T-helper 1 cell treated with Interleukin-12 subunit alpha and Interleukin-12 subunit beta and Interleukin-4 antibody, amounts not matched to agents 30 ng/mL and 1 ng/mL, for 36 hours (primary cell): ENCODE measurements around the gene PFDN1. TPM values are rescaled to one million over a fixed set of nuclear protein-coding genes. Genes with fewer than 3 reads are reported as not detected.
"Not testable (repeated sequence)": the region's sequence is repeated elsewhere in the genome, so short reads cannot be mapped to it uniquely, and the experiment has no call there.

Experiments used
- intact Hi-C: fragments of 100-400 bp; cut with micrococcal nuclease; formaldehyde crosslinking; loops from one replicate; pipeline ENCODE4 v1.15.1; 2024
- total RNA-seq: library from RNA; stranded (reverse); gene quantifications from 2 replicates; pipeline ENCODE4 v1.2.3, GENCODE V29; 2022

The PFDN1 gene
- total RNA-seq, 1 donor from 2014 or later, result 57.5 TPM

DNA sequence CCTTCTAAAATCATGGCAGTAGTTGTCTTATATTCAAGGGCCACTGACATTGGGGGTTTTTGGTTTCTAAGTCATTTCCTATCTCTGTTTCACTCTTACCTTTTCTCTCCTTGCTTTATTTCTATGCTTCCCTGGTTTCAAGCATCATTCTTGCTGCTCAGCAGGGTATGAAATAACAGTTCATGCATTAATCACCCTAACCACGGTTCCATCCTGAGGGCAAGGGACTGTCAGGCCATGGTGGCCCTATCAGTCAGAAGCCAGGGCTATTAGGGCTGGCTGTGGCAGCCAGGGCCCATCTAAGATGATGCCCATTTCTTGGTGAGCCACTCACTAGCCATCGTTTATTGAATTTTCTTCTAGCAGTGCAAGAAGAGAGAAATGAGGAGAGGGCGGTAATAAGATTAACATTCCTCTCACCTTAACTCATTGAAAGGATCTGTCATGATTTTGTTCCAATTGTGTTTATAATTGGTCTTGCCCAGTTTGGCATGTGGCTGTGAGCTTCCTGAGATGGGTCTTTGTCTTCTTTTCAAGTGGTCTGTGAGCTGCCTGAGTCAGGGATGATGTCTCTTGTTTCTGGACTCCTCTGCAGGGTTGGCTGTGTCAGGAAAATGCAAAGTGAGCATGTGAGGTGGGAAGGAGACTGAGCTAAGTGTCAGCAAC lies 82.7 kb downstream of the PFDN1 start:
- intact Hi-C loops, result no loop called here

- intact Hi-C loops, result no loop called here
Observed at GRCh38 chr5:140219068-140219991, 83.6 kb downstream of the PFDN1 start.

DNA sequence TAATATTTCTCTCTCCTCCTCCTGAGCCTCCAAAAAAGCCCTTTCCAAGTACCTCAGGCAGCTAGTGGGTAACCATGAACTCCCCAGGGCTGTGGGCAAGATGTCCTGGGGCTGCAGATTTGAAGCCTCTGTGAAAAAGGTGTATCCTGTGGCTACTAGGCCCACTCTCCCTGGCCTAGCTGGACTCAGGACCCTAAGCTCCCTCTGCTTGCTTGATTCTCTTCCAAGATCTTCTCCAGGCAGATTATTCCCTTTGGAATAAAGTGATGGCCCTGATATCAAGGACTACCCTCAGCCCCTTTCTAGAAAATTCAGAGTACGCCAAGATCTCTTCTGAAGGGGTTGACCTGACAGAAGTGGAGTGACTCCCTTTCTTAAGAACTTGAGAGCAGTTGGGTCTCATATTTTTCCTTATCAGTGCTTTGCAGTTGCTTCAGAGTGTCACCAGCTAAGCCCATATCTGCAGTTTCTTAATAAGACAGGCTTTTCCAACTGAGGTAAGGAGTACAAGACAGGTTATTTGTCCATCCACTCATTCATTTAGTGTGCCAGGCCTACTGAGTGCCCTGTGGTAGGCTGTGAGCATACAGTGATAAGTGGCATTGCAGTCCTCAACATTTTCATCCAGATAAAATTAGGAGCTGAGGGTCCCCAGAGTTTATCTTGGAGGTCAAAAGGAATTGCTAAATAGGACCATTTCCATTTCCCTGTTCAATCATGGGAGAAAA lies 85.4 kb downstream of the PFDN1 start:
- intact Hi-C loops, result no loop called here

- intact Hi-C loops, result no loop called here
Observed at GRCh38 chr5:140216478-140217074, 86.3 kb downstream of the PFDN1 start.

DNA sequence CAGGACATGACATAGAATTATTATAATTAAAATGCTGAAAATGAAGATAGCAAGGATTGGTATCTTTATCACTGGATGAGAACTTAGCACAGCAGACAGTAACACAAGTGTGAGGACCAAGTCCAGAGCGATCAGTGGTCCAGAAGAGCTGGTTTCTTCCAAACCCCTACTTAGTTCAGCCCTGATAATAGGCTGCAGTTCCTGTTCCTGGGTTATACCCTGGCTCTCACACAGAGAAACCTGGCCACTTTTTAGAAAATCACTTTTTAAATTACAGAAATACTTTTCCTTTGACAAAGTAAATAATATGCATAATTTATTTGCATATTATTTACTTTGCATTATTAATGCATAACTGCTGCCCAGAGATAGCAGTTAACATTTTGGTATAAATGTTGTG lies 87.6 kb downstream of the PFDN1 start:
- intact Hi-C loops, result no loop called here

DNA sequence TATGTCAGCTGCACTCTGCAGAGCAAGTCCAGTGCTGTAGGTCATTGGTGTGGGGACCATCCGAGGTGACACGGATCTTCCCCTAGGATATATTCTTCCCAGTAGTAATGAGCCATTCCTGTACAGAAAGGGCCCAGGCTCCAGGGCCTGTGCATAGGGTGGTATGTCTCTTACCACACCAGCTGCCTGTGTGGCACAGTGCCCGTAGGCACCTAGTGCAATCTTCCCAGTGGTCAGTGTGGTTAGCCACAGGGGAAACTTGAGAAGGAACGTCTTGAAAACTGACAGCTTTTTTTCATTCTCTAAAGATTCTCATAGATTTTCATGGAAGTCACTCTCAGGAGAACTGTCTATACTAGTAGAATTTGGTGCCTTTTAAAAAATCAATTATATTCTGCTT lies 88.1 kb downstream of the PFDN1 start:
- intact Hi-C loops, result no loop called here

DNA sequence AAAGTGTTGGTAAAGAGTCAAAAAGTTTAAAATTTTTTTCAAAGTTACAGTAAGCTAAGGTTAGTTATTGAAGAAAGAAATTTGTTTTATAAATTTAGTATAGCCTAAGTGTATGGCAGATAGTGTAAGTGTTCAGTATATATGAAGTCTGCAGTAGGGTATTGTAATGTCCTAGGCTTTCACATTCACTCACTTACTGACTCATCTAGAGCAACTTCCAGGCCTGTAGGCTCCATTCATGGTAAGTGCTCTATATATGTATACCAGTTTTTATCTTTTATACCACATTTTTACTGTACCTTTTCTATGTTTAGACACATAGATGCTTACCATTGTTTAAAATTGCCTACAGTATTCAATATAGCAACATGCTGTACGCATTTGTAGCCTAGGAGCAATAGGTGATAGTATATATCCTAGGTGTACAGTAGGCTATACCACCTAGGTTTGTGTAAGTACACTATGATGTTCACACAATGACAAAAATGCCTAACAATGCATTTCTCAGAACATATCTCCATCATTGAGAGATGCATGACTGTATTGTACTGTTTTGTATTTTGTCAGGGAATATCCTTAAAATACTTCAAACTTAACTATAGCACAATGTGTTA lies 89.4 kb downstream of the PFDN1 start:
- intact Hi-C loops, result no loop called here

DNA sequence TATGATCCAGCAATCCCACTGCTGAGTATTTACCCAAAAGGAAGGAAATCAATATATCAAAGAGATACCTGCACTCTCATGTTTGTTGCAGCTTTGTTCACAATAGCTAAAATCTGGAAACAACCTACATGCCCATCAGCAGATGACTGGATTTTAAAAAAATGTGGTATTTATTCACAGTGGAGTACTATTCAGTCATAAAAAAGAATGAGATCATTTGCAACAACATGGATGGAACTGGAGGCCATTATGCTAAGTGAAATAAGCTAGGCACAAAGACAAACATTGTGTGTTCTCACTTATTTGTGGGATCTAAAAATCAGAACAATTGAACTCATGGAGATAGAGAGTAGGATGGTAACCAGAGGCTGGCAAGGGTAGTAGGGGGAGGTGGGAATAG lies 94.8 kb downstream of the PFDN1 start:
- intact Hi-C loops, result no loop called here

DNA sequence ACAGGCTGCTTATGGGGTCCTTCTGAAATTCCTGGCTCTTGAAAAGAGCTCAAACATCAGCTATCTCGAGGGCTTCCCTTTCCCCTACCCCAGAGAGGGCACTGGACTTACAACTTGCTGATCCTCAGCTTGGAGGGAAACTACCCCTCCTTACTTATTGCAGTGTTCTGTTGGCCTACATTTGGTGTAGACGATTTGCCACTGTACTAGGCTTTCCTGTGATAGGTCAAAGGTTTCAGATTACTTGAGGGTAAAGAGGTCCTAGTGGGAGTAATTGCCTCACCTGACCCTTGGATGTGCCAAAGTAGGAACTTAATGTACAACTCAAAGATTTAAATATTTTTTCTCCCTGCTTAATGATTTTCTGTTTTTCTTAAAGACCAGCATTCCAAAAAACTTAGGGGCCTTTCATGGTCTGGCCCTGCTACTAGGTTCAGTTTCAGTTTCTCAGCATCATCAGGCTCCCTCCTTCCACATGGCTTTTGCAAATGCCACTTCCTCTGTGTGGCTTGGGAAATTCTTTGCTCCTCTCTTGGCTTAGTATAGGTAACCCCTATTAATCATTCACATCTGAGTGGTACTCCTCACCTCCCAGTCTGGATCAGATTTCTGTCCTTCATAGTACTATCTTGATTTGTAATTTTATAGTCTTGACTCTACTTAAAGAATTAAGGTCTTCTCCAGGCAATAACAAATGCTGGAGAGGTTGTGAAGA lies 95.5 kb downstream of the PFDN1 start:
- intact Hi-C loops, result no loop called here

- intact Hi-C loops, result no loop called here
Observed at GRCh38 chr5:140205952-140206351, 96.9 kb downstream of the PFDN1 start.

DNA sequence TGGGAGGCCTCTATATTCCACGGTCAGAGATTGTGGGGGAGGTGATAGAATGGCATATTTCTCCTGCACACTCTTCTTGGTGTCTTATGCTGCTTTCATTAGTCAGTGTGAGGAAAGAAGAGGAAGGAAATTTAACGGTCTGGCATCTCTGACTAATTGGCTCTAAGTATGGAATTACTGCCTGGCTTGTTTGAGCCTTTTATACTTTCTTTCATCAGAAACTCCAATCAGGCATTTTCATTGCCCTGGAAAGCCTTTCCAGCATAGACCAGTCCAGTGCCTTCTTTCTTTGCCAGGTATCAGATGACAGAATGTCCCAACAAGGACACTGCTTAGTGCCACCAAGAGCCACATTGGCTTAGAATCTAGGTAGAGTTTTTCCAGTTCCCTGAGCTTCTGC lies 97.7 kb downstream of the PFDN1 start:
- intact Hi-C loops, result no loop called here

- intact Hi-C loops, result no loop called here
Observed at GRCh38 chr5:140202610-140203009, 100.3 kb downstream of the PFDN1 start.

GRCh38 chr5:140202078-140202477 lies 100.8 kb downstream of the PFDN1 start:
- intact Hi-C loops, result no loop called here

DNA sequence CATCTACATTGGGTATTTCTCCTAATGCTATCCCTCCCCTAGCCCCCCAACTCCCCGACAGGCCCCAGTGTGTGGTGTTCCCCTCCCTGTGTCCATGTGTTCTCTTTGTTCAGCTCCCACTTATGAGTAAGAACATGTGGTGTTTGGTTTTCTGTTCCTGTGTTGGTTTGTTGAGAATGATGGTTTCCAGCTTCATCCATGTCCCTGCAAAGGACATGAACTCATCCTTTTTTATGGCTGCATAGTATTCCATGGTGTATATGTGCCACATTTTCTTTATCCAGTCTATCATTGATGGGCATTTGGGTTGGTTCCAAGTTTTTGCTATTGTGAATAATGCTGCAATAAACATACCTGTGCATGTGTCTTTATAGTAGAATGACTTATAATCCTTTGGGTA lies 104.0 kb downstream of the PFDN1 start:
- intact Hi-C loops, result not testable (repeated sequence)

DNA sequence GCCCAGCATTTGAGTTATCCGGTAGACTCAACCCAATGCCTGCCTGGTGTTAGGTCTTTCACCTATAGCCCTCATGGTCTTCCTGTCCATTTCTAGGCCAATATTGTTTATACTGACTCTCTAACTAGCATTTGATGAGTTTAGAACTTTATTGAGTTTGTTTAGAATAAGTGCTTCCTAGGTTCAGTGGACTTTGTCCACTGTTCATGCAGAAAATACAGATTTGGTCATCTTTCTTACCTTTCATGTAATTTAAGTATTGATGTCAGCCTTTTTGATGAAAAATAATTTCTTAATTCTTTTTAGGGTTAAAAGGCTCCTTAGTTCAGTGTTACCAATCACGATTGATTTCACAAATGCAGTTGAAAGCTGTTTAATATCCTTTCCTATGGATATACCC lies 105.9 kb downstream of the PFDN1 start:
- intact Hi-C loops, result no loop called here

DNA sequence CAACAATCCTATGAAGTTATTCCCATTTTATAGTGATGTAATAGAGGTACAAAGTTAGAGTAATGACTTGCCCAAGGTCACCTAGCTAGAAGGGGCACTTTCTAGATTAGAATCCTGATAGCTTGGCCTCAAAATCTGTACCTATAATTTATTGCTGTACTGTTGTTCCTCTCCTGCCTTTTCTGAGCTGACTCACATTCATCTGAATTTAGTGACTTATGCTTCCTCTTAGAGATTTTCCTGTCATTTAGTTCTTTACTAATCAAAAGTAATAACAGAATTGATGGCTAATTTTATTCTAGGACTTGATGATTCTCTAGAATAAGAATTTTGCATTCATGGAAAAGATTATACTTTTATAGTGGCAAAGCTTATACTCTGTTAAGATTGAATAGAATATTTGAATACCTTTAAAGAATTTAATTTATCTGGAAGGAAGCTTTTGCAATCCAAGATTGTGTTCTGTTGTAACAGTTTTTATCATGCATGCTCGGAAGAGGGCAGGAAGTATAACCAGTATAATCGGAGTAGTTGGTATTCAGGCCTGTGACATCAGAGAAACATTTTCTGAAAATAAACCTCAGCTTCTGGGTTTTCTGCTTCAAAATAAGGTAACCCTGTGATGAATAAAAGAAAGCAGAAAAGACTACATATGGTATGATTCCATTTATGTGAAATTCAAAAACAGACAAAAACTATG lies 106.6 kb downstream of the PFDN1 start:
- intact Hi-C loops, result no loop called here
